Adipocyte (in vitro differentiated cells): Measurements from ENCODE around the gene CCDC179.
A peak's percentile ranks its signal among the peaks of the same experiment; 100 is the strongest.

ENCODE experiments used
- DNase-seq: peaks from one replicate; pipeline ENCODE4 v3.0.0-alpha.2; 2015; ENCODE audit warnings: low read depth
- H3K27me3 ChIP-seq: replicated peaks from 2 replicates; pipeline ENCODE4 v1.7.0; 2013; ENCODE audit warnings: mild to moderate bottlenecking, low read length, moderate library complexity; ENCODE audit not compliant: control insufficient read depth, insufficient read depth
- H3K36me3 ChIP-seq: 2 replicates; pipeline ENCODE4 v1.7.0; 2013; ENCODE audit warnings: low read length, mild to moderate bottlenecking, moderate library complexity; ENCODE audit not compliant: control insufficient read depth, insufficient read depth, severe bottlenecking
- H3K4me1 ChIP-seq: 2 replicates; pipeline ENCODE4 v1.7.0; 2013; ENCODE audit warnings: mild to moderate bottlenecking, low read length, moderate library complexity; ENCODE audit not compliant: control insufficient read depth, insufficient read depth
- H3K4me3 ChIP-seq: 2 replicates; pipeline ENCODE4 v1.7.0; 2013; ENCODE audit warnings: mild to moderate bottlenecking, low read length, moderate library complexity
- H3K9ac ChIP-seq: 2 replicates; pipeline ENCODE4 v1.7.0; 2013; ENCODE audit warnings: mild to moderate bottlenecking, low read length, moderate library complexity
- H3K9me3 ChIP-seq: 2 replicates; pipeline ENCODE4 v1.7.0; 2013; ENCODE audit warnings: mild to moderate bottlenecking, low read length, moderate library complexity; ENCODE audit not compliant: control insufficient read depth

The CCDC179 gene

GRCh38 chr11:22860241-22860640, at the start of gene CCDC179:
CCDC179 (minus strand) TSS chr11:22860474; CDS start chr11:22860421, 53 bp downstream.
- H3K4me1 ChIP-seq: no peaks in the 10 kb centered on the region
- no peaks in the 10 kb centered on the region for H3K36me3 ChIP-seq
- H3K9me3 ChIP-seq: peaks cover 2% of the 10 kb centered on the region
- H3K4me3 ChIP-seq: no peak within 1 kb of the TSS
- no peaks in the 10 kb centered on the region for H3K27me3 ChIP-seq
- H3K9ac ChIP-seq: no peak within 1 kb of the TSS
- DNase-seq: no peak

GRCh38 chr11:22903782-22904181, 43.5 kb upstream of the CCDC179 start:
- Histone ChIP-seq H3K4me1 (peaks cover 13% of the 10 kb centered on the region), H3K36me3 (no peaks in the 10 kb centered on the region), H3K4me3 (no peak overlapping the region), H3K9ac (no peak overlapping the region), H3K9me3 (no peaks in the 10 kb centered on the region), H3K27me3 (no peaks in the 10 kb centered on the region)
- no peak for DNase-seq

GRCh38 chr11:22901603-22902002, 41.3 kb upstream of the CCDC179 start:
- DNase-seq: no peak
- Histone ChIP-seq H3K4me1 (peaks cover 19% of the 10 kb centered on the region), H3K27me3 (no peaks in the 10 kb centered on the region), H3K36me3 (no peaks in the 10 kb centered on the region), H3K4me3 (no peak overlapping the region), H3K9me3 (no peaks in the 10 kb centered on the region), H3K9ac (no peak overlapping the region)

GRCh38 chr11:22900764-22901486, 40.7 kb upstream of the CCDC179 start:
- DNase-seq: no peak
- Histone ChIP-seq H3K27me3 (no peaks in the 10 kb centered on the region), H3K36me3 (no peaks in the 10 kb centered on the region), H3K9ac (no peak overlapping the region), H3K4me1 (peaks cover 19% of the 10 kb centered on the region), H3K4me3 (no peak overlapping the region), H3K9me3 (no peaks in the 10 kb centered on the region)

- Histone ChIP-seq H3K36me3 (no peaks in the 10 kb centered on the region), H3K9me3 (peaks cover 9% of the 10 kb centered on the region), H3K4me1 (peaks cover 19% of the 10 kb centered on the region), H3K27me3 (no peaks in the 10 kb centered on the region), H3K9ac (no peak overlapping the region), H3K4me3 (no peak overlapping the region)
- DNase-seq: no peak
Observed at GRCh38 chr11:22898036-22898435, 37.8 kb upstream of the CCDC179 start.

GRCh38 chr11:22890227-22890626, 30.0 kb upstream of the CCDC179 start:
- Histone ChIP-seq H3K9me3 (peaks cover 9% of the 10 kb centered on the region), H3K4me1 (peaks cover 4% of the 10 kb centered on the region), H3K4me3 (no peak overlapping the region), H3K36me3 (no peaks in the 10 kb centered on the region), H3K9ac (no peak overlapping the region), H3K27me3 (no peaks in the 10 kb centered on the region)
- DNase-seq: no peak

- Histone ChIP-seq H3K27me3 (no peaks in the 10 kb centered on the region), H3K4me3 (no peak overlapping the region), H3K9me3 (no peaks in the 10 kb centered on the region), H3K4me1 (peaks cover 31% of the 10 kb centered on the region), H3K9ac (peak overlapping the region; percentile 41), H3K36me3 (no peaks in the 10 kb centered on the region)
- DNase-seq: peak; percentile 88
Observed at GRCh38 chr11:22884217-22884616, 23.9 kb upstream of the CCDC179 start.

- Histone ChIP-seq H3K9ac (peak overlapping the region; percentile 21), H3K9me3 (no peaks in the 10 kb centered on the region), H3K4me1 (peaks cover 27% of the 10 kb centered on the region), H3K36me3 (no peaks in the 10 kb centered on the region), H3K27me3 (no peaks in the 10 kb centered on the region), H3K4me3 (no peak overlapping the region)
- peak; percentile 72 for DNase-seq
Observed at GRCh38 chr11:22879630-22880029, 19.4 kb upstream of the CCDC179 start.

GRCh38 chr11:22878604-22879003, 18.3 kb upstream of the CCDC179 start:
- peaks cover 19% of the 10 kb centered on the region for H3K4me1 ChIP-seq
- H3K4me3 ChIP-seq: no peak overlapping the region
- no peaks in the 10 kb centered on the region for H3K36me3 ChIP-seq
- H3K9me3 ChIP-seq: no peaks in the 10 kb centered on the region
- no peaks in the 10 kb centered on the region for H3K27me3 ChIP-seq
- no peak overlapping the region for H3K9ac ChIP-seq
- no peak for DNase-seq

GRCh38 chr11:22878039-22878438, 17.8 kb upstream of the CCDC179 start:
- H3K9ac ChIP-seq: no peak overlapping the region
- H3K9me3 ChIP-seq: no peaks in the 10 kb centered on the region
- peaks cover 16% of the 10 kb centered on the region for H3K4me1 ChIP-seq
- no peaks in the 10 kb centered on the region for H3K36me3 ChIP-seq
- H3K4me3 ChIP-seq: no peak overlapping the region
- DNase-seq: no peak
- H3K27me3 ChIP-seq: no peaks in the 10 kb centered on the region

GRCh38 chr11:22875869-22876473, 15.7 kb upstream of the CCDC179 start:
- no peaks in the 10 kb centered on the region for H3K27me3 ChIP-seq
- H3K9me3 ChIP-seq: no peaks in the 10 kb centered on the region
- DNase-seq: peak; percentile 98
- H3K36me3 ChIP-seq: no peaks in the 10 kb centered on the region
- no peak overlapping the region for H3K9ac ChIP-seq
- peaks cover 16% of the 10 kb centered on the region for H3K4me1 ChIP-seq
- no peak overlapping the region for H3K4me3 ChIP-seq
